K562 (cell line): ENCODE results near the gene HOXA2. TPM values are rescaled to one million over a fixed set of nuclear protein-coding genes. Genes with fewer than 3 reads are reported as not detected.

Source experiments
- ATAC-seq: fragments of 200-7000 bp; cut with Tn5 transposase; 3 replicates; pipeline ENCODE4 v1.9.1; 2020; ENCODE audit warnings: moderate library complexity
- BruUV-seq: library from RNA; stranded (reverse); fragments of 400-500 nt; replicated peaks from 2 replicates; lab custom pipeline; 2021; lab: Mats Ljungman, UMichigan
- CTCF ChIA-PET: fragments of 300-600 bp; formaldehyde crosslinking; extraction: SDS; loops from one replicate; lab custom pipeline; 2021; ENCODE audit warnings: low intra/inter-chr PET ratio; lab: Yijun Ruan, JAX
- POLR2A ChIA-PET: fragments of 300-600, 350-650 bp; sonication (Branson Sonifier 250); formaldehyde crosslinking; extraction: SDS; loops from one replicate; lab custom pipeline; 2021; ENCODE audit warnings: antibody characterized with exemption, inconsistent platforms; lab: Yijun Ruan, JAX
- DNase-seq, 4 experiments: peaks; one replicate each; pipeline versions ENCODE4 v3.0.0 to v3.0.0-alpha.2; 2011 to 2018; ENCODE audit warnings: low spot score in 3 of 4, mixed read lengths in 3 of 4; ENCODE audit errors: extremely low read depth in 1 of 4
- FAIRE-seq: peaks from 2 replicates; lab custom pipeline; 2011; peaks lifted over from hg19 to GRCh38; lab: Jason Lieb, UNC
- H2AFZ ChIP-seq: 2 replicates; pipeline ENCODE4 v1.6.0; 2011; ENCODE audit warnings: low read depth, low read length, control low read depth, inconsistent platforms
- H3K27ac ChIP-seq: fragments of 200-600 bp; 3 replicates; pipeline ENCODE4 v1.8.0; 2011; ENCODE audit warnings: low read depth, mild to moderate bottlenecking, control low read depth, inconsistent platforms, low read length, moderate library complexity, mixed read lengths; ENCODE audit errors: extremely low read depth
- H3K27me3 ChIP-seq, 2 experiments: fragments of 300-600 bp in 1 of 2; 2 replicates in 1 of 2; 3 replicates in 1 of 2; pipeline versions ENCODE4 v1.6.0 to v1.8.0; 2011; ENCODE audit warnings: inconsistent platforms in 2 of 2, low read length in 2 of 2, mild to moderate bottlenecking in 1 of 2, mixed read lengths in 1 of 2, moderate library complexity in 1 of 2; ENCODE audit not compliant: control insufficient read depth in 2 of 2, insufficient read depth in 2 of 2
- H3K36me3 ChIP-seq: fragments of 300-600 bp; 3 replicates; pipeline ENCODE4 v1.8.0; 2011; ENCODE audit warnings: mild to moderate bottlenecking, low read length, inconsistent platforms; ENCODE audit not compliant: control insufficient read depth, insufficient read depth
- H3K4me1 ChIP-seq, 2 experiments: fragments of 200-600 bp in 1 of 2; replicated peaks in 1 of 2; 2 replicates in 1 of 2; 3 replicates in 1 of 2; pipeline versions ENCODE4 v1.5.1 to v1.8.0; 2011; ENCODE audit warnings: inconsistent platforms in 2 of 2, low read length in 2 of 2, mild to moderate bottlenecking in 1 of 2, mixed read lengths in 1 of 2, moderate library complexity in 1 of 2; ENCODE audit not compliant: control insufficient read depth in 2 of 2, insufficient read depth in 2 of 2
- H3K4me2 ChIP-seq: 2 replicates; pipeline ENCODE4 v1.6.1; 2011; ENCODE audit warnings: low read length, control low read depth, inconsistent platforms, mixed read lengths; ENCODE audit not compliant: insufficient read depth
- H3K4me3 ChIP-seq: fragments of 200-600 bp; sonication (generic), shearing (Covaris generic); 2 replicates; pipeline ENCODE4 v1.5.1; 2016; ENCODE audit warnings: control low read depth, inconsistent platforms
- H3K79me2 ChIP-seq: fragments of 200-600 bp; 3 replicates; pipeline ENCODE4 v1.8.0; 2011; ENCODE audit warnings: low read length, inconsistent platforms; ENCODE audit not compliant: control insufficient read depth, insufficient read depth
- H3K9ac ChIP-seq, 2 experiments: 2 replicates each; pipeline versions ENCODE4 v1.6.0 to v1.6.1; 2011; ENCODE audit warnings: low read depth in 2 of 2, low read length in 2 of 2, control low read depth in 1 of 2, inconsistent platforms in 1 of 2, mild to moderate bottlenecking in 1 of 2, mixed read lengths in 1 of 2; ENCODE audit not compliant: insufficient read depth in 1 of 2
- H3K9me1 ChIP-seq: one replicate; pipeline ENCODE4 v1.6.0; 2011; ENCODE audit warnings: inconsistent platforms, mild to moderate bottlenecking, low read length, moderate library complexity; ENCODE audit not compliant: control insufficient read depth, insufficient read depth
- H3K9me3 ChIP-seq: replicated peaks from 2 replicates; pipeline ENCODE4 v1.5.1; 2011; ENCODE audit warnings: low read depth, low read length, inconsistent platforms; ENCODE audit not compliant: control insufficient read depth, insufficient read depth
- H4K20me1 ChIP-seq: replicated peaks from 2 replicates; pipeline ENCODE4 v1.6.1; 2011; ENCODE audit warnings: low read length, inconsistent platforms, mixed read lengths; ENCODE audit not compliant: control insufficient read depth, insufficient read depth
- BACH1 ChIP-seq: fragments of 200-800 bp; sonication (Bioruptor generic); IDR thresholded peaks from 2 replicates; pipeline ENCODE4 v1.6.1; 2016; ENCODE audit warnings: missing genetic modification characterization, missing compliant biosample characterization
- GATA2 ChIP-seq: sonication (generic); formaldehyde crosslinking; IDR thresholded peaks from 2 replicates; pipeline ENCODE4 v1.4.0; 2020; ENCODE audit warnings: mild to moderate bottlenecking, missing genetic modification reagents
- KDM2B ChIP-seq: fragments of 250-450 bp; sonication (Bioruptor Pico); IDR thresholded peaks from 2 replicates; pipeline ENCODE4 v1.8.0; 2021; ENCODE audit warnings: mild to moderate bottlenecking, moderate library complexity
- MECOM ChIP-seq: fragments of 250-450 bp; sonication (Bioruptor Pico); IDR thresholded peaks from 2 replicates; pipeline ENCODE4 v1.8.0; 2022; ENCODE audit warnings: inconsistent platforms
- NEUROD1 ChIP-seq: fragments of 150-350 bp; IDR thresholded peaks from 2 replicates; pipeline ENCODE4 v1.6.1; 2014; ENCODE audit warnings: borderline replicate concordance, low read length, low read depth; ENCODE audit not compliant: partially characterized antibody
- SRF ChIP-seq, 2 experiments: fragments of 250-450, 450-650 bp in 1 of 2; sonication (Bioruptor Pico) in 1 of 2; sonication (generic) in 1 of 2; formaldehyde crosslinking; IDR thresholded peaks; 2 replicates each; pipeline versions ENCODE4 v1.5.0 to v1.5.1; 2020 to 2022; ENCODE audit warnings: mild to moderate bottlenecking in 1 of 2, missing genetic modification reagents in 1 of 2
- TCFL5 ChIP-seq: fragments of 250-450 bp; sonication (Bioruptor Pico); conservative IDR thresholded peaks from 2 replicates; pipeline ENCODE4 v1.6.1; 2021; ENCODE audit warnings: mild to moderate bottlenecking, moderate library complexity, matching md5 sums
- XRCC5 ChIP-seq: fragments of 200-400 bp; formaldehyde crosslinking; IDR thresholded peaks from 2 replicates; pipeline ENCODE4 v1.6.1; 2017; ENCODE audit warnings: low read depth, mild to moderate bottlenecking, low read length
- ZNF57 ChIP-seq: fragments of 450-650 bp; formaldehyde crosslinking; IDR thresholded peaks from 2 replicates; pipeline ENCODE4 v1.4.0; 2020; ENCODE audit warnings: mild to moderate bottlenecking, moderate library complexity
- WGBS: fragments of 100-300 bp; shearing (Covaris generic); methylation state at CpG from one replicate; pipeline ENCODE4 v1.1.6; 2016; ENCODE audit warnings: low coverage, mixed read lengths; ENCODE audit not compliant: insufficient coverage; ENCODE audit errors: missing lambda C conversion rate; 5-methylcytosine and 5-hydroxymethylcytosine counted together
- in situ Hi-C: fragments of 300-500 bp; cut with MboI; formaldehyde crosslinking; loops from 4 replicates; pipeline ENCODE4 v1.15.0; 2018; ENCODE audit warnings: inconsistent platforms, mixed read lengths
- intact Hi-C: fragments of 100-400 bp; cut with micrococcal nuclease; formaldehyde crosslinking; loops from 2 replicates; pipeline ENCODE4 v1.14.2; 2022
- polyA plus RNA-seq, 8 experiments: library from polyadenylated mRNA; depleted of rRNA in 4 of 8; stranded (reverse) in 5 of 8; unstranded in 3 of 8; fragments of >200 nt; fragmentation: Nextera tagmentation in 2 of 8; fragmentation: Illumina TruSeq in 1 of 8; extraction: Ambion mirVana in 2 of 8; extraction: Trizol in 1 of 8; gene quantifications; 2 replicates each; pipeline versions ENCODE4 v1.2.1 to v1.2.3, GENCODE V29; 2011 to 2014; ENCODE audit warnings: inconsistent platforms in 1 of 8, missing spikeins in 1 of 8
- total RNA-seq, 7 experiments: library from RNA; depleted of rRNA in 6 of 7; stranded (reverse); fragments of >200 nt in 6 of 7; fragmentation: Illumina TruSeq in 2 of 7; extraction: Trizol in 2 of 7; gene quantifications; 2 replicates each; pipeline versions ENCODE4 v1.2.1 to v1.2.3, GENCODE V29; 2011 to 2021; ENCODE audit warnings: low replicate concordance in 1 of 7
- TF ChIP-seq, protein P1 (sequence below): fragments of 250-450 bp; sonication (Bioruptor Pico); IDR thresholded peaks from 2 replicates; pipeline ENCODE4 v1.5.0; 2021; ENCODE audit warnings: mild to moderate bottlenecking, borderline replicate concordance
- TF ChIP-seq, protein P2 (sequence below), 3 experiments: fragments of 200-800 bp in 1 of 3; sonication (Bioruptor generic) in 1 of 3; sonication (generic) in 1 of 3; formaldehyde crosslinking in 1 of 3; IDR thresholded peaks; 2 replicates each; pipeline versions ENCODE4 v1.6.1 to v1.8.0; 2016 to 2022; ENCODE audit warnings: mild to moderate bottlenecking in 2 of 3, missing compliant biosample characterization in 2 of 3, missing genetic modification characterization in 2 of 3, missing genetic modification reagents in 1 of 3

HOXA2 gene
- total and polyA plus RNA-seq, 9 of the 15 experiments (the other 6 are each of a cell fraction or from before 2014, with no cell fraction given), result 0.04 TPM; not detected in 8

DNA sequence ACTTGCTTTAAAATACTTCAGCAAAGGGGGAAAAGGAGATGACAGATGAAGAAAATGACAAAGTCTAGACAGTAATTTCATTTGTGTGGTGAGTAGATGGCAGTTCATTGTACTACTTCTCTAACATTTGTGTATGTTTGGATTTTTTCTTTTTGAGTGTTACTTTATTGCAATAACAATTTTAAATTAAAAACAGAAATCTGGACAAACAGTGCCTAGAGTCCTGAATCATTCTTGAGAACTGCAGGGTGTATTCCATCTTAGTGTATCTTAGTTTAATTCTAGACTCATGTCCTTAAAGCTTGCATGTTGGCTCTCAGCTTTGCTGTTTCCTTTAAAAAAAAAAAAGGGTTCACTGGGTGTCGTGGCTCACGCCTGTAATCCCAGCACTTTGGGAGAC, 37.8 kb downstream of the HOXA2 start:
- H3K27ac ChIP-seq, result no peak overlapping the region
- H3K4me3 ChIP-seq, result no peak overlapping the region
- intact Hi-C loops (no loop called here), in situ Hi-C loops (no loop called here)
- BruUV-seq, result no TSS peak
- ATAC-seq, result no peak
- no peaks in the 10 kb centered on the region for H3K79me2 ChIP-seq
- no peak for DNase-seq
- FAIRE-seq, result no peak
- H3K9me1 ChIP-seq, result no peaks in the 10 kb centered on the region
- CTCF ChIA-PET, result no interaction called here
- no peaks in the 10 kb centered on the region; a peak in 3 of 5 replicates for H3K27me3 ChIP-seq
- H3K9ac ChIP-seq, result no peak overlapping the region
- H4K20me1 ChIP-seq, result no peaks in the 10 kb centered on the region
- H3K36me3 ChIP-seq, result no peaks in the 10 kb centered on the region
- no peak for TF ChIP-seq TCFL5 (CRISPR knock-in tag)
- TF ChIP-seq MECOM, result no peak
- no peak for TF ChIP-seq KDM2B (CRISPR knock-in tag)
- TF ChIP-seq XRCC5, result no peak
- 0% methylated on average over 2 of the region's 2 CpGs for WGBS
- H3K4me2 ChIP-seq, result no peak overlapping the region
- no peaks in the 10 kb centered on the region for H3K9me3 ChIP-seq
- H3K4me1 ChIP-seq, result no peaks in the 10 kb centered on the region
- no peak overlapping the region for H2AFZ ChIP-seq
- POLR2A ChIA-PET, result no interaction called here

DNA sequence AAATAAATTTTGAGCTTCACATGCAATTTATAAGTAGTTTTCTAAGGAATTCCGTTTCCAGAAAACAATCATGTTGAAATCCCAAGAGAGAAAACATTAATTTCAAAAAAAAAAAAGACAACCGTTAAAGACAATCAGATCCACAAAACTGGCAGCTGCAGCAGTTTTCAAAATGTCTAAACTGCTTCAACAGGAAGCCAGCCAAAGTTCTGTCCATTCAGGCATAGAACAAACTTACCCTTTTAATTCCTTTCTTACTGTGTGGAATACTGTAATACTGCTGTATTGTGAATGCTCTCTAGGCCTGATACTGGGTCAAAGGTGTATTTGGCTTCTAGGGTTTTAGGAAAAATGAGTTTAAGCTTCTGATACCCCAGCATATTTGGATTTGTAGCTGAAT, 38.3 kb downstream of the HOXA2 start:
- ATAC-seq, result no peak
- H3K27me3 ChIP-seq, result no peaks in the 10 kb centered on the region; a peak in 3 of 5 replicates
- 0% methylated on average over 1 of the region's 2 CpGs for WGBS
- H4K20me1 ChIP-seq, result no peaks in the 10 kb centered on the region
- H2AFZ ChIP-seq, result no peak overlapping the region
- no peak for DNase-seq
- CTCF ChIA-PET, result no interaction called here
- in situ Hi-C loops (no loop called here), intact Hi-C loops (no loop called here)
- H3K9me3 ChIP-seq, result no peaks in the 10 kb centered on the region
- H3K4me2 ChIP-seq, result no peak overlapping the region
- no peak overlapping the region for H3K27ac ChIP-seq
- H3K79me2 ChIP-seq, result no peaks in the 10 kb centered on the region
- no peaks in the 10 kb centered on the region for H3K9me1 ChIP-seq
- no peak overlapping the region for H3K9ac ChIP-seq
- no peaks in the 10 kb centered on the region for H3K4me1 ChIP-seq
- FAIRE-seq, result no peak
- no peak overlapping the region for H3K4me3 ChIP-seq
- POLR2A ChIA-PET, result no interaction called here
- no TSS peak for BruUV-seq
- H3K36me3 ChIP-seq, result no peaks in the 10 kb centered on the region
- no peak for TF ChIP-seq GATA2 (CRISPR knock-in tag)
- no peak for TF ChIP-seq SRF (CRISPR knock-in tag; IDR thresholded peaks at IDR 0.05)
- no peak for TF ChIP-seq NEUROD1
- TF ChIP-seq BACH1 (tag), result no peak
- TF ChIP-seq, protein P1, sequence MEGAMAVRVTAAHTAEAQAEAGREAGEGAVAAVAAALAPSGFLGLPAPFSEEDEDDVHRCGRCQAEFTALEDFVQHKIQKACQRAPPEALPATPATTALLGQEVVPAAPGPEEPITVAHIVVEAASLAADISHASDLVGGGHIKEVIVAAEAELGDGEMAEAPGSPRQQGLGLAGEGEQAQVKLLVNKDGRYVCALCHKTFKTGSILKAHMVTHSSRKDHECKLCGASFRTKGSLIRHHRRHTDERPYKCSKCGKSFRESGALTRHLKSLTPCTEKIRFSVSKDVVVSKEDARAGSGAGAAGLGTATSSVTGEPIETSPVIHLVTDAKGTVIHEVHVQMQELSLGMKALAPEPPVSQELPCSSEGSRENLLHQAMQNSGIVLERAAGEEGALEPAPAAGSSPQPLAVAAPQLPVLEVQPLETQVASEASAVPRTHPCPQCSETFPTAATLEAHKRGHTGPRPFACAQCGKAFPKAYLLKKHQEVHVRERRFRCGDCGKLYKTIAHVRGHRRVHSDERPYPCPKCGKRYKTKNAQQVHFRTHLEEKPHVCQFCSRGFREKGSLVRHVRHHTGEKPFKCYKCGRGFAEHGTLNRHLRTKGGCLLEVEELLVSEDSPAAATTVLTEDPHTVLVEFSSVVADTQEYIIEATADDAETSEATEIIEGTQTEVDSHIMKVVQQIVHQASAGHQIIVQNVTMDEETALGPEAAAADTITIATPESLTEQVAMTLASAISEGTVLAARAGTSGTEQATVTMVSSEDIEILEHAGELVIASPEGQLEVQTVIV (CRISPR knock-in tag), result no peak
- TF ChIP-seq ZNF57 (CRISPR knock-in tag), result no peak
- TF ChIP-seq, protein P2, sequence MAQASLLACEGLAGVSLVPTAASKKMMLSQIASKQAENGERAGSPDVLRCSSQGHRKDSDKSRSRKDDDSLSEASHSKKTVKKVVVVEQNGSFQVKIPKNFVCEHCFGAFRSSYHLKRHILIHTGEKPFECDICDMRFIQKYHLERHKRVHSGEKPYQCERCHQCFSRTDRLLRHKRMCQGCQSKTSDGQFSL (CRISPR knock-in tag; IDR thresholded peaks at IDR 0.05), result no peak
- TF ChIP-seq, protein P2 (tag; IDR thresholded peaks at IDR 0.05), result no peak
